ENCODE data around the gene SAG. TPM values are rescaled to one million over a fixed set of nuclear protein-coding genes. Genes with fewer than 3 reads are reported as not detected.

The SAG gene
- total RNA-seq, 1 donor from 2014 or later = not detected

- no peak for DNase-seq (ENCODE audit: low read depth)
Observed at GRCh38 chr2:233380132-233380895, 72.7 kb downstream of the SAG start.

- no peak for DNase-seq (ENCODE audit: low read depth)
Observed at GRCh38 chr2:233380995-233381637, 73.5 kb downstream of the SAG start.

GRCh38 chr2:233381638-233381995, 74.0 kb downstream of the SAG start:
- DNase-seq (ENCODE audit: low read depth) = peak; percentile 15

- DNase-seq (ENCODE audit: low read depth) = no peak
Observed at GRCh38 chr2:233384015-233384414, 76.4 kb downstream of the SAG start.

- no peak for DNase-seq (ENCODE audit: low read depth)
Observed at GRCh38 chr2:233384811-233385488, 77.3 kb downstream of the SAG start.

- no peak for DNase-seq (ENCODE audit: low read depth)
Observed at GRCh38 chr2:233385489-233386044, 78.0 kb downstream of the SAG start.

GRCh38 chr2:233386382-233387041, 78.9 kb downstream of the SAG start:
- DNase-seq (ENCODE audit: low read depth) = peak; percentile 71

GRCh38 chr2:233387225-233387624, 79.6 kb downstream of the SAG start:
- DNase-seq (ENCODE audit: low read depth) = no peak

GRCh38 chr2:233387667-233388528, 80.3 kb downstream of the SAG start:
- DNase-seq (ENCODE audit: low read depth) = peak; percentile 50

GRCh38 chr2:233389601-233390125, 82.0 kb downstream of the SAG start:
- DNase-seq (ENCODE audit: low read depth) = no peak

GRCh38 chr2:233395687-233396086, 88.1 kb downstream of the SAG start:
- DNase-seq (ENCODE audit: low read depth) = no peak

Other genes starting within 250 kb of the SAG start
- gene INPP5D, start 247.5 kb upstream of the SAG start, total RNA-seq = 1.2 and 9.7 TPM in 2 replicates
- gene ATG16L1, start 56.1 kb upstream of the SAG start, total RNA-seq = 44.0 and 63.9 TPM in 2 replicates
- 8.0 and 20.7 TPM in 2 replicates for gene DGKD, start 46.7 kb downstream of the SAG start, total RNA-seq